Erythroblast (primary cell): Measurements from ENCODE around the gene GPC6.

Experiments used
- GATA1 ChIP-seq: IDR thresholded peaks from 2 replicates; pipeline ENCODE4 v1.6.1; 2011; ENCODE audit warnings: low read depth, mild to moderate bottlenecking, control low read depth, low read length, moderate library complexity
- POLR2A ChIP-seq: IDR thresholded peaks from 2 replicates; pipeline ENCODE4 v1.6.1; 2011; ENCODE audit warnings: mild to moderate bottlenecking, low read length

GRCh38 chr13:93499991-93500390, 273.4 kb downstream of the GPC6 start:
- TF ChIP-seq POLR2A (no peak), GATA1 (no peak)
